ENCODE results near the gene DCTN4. TPM values are rescaled to one million over a fixed set of nuclear protein-coding genes. Genes with fewer than 3 reads are reported as not detected.
A peak's percentile ranks its signal among the peaks of the same experiment; 100 is the strongest.

The DCTN4 gene
- total and polyA plus RNA-seq, 2 of the 8 experiments (the other 6 are each of a cell fraction or from before 2014, with no cell fraction given) = 20.5 to 42.7 TPM

GRCh38 chr5:150758531-150759333, at the start of gene DCTN4 (continued):
- TF ChIP-seq TAF1 (IDR thresholded peaks at IDR 0.05; ENCODE audit: low read depth, low read length) = peak; percentile 96
- TF ChIP-seq NRF1 (IDR thresholded peaks at IDR 0.05; ENCODE audit: low read depth, low read length) = peak; percentile 67
- TF ChIP-seq CBX8 (IDR thresholded peaks at IDR 0.05; ENCODE audit: borderline replicate concordance, low read depth, low read length) = no peak
- TF ChIP-seq TCF12 (IDR thresholded peaks at IDR 0.05; ENCODE audit: low read depth, low read length) = no peak
- peak; percentile 75; the same call in 1 of the 2 replicates for TF ChIP-seq GTF2F1 (IDR thresholded peaks at IDR 0.05; ENCODE audit: borderline replicate concordance, low read depth, low read length)
- no peak for TF ChIP-seq CBX5 (IDR thresholded peaks at IDR 0.05; ENCODE audit: low read depth, low read length)
- no peak for TF ChIP-seq KDM1A (IDR thresholded peaks at IDR 0.05; ENCODE audit: borderline replicate concordance, low read length)
- TF ChIP-seq NANOG (IDR thresholded peaks at IDR 0.05; ENCODE audit: insufficient read depth, low read depth, low read length, poor library complexity, severe bottlenecking) = no peak
- no peak for TF ChIP-seq ZNF274 (IDR thresholded peaks at IDR 0.05; ENCODE audit: borderline replicate concordance, extremely low read depth, low read length)
- TF ChIP-seq RNF2 (IDR thresholded peaks at IDR 0.05; ENCODE audit: borderline replicate concordance, low read depth, low read length, missing control alignments, poor library complexity, severe bottlenecking) = no peak
- TF ChIP-seq POU5F1 (IDR thresholded peaks at IDR 0.05; ENCODE audit: low read depth, low read length) = no peak
- TF ChIP-seq SAP30 (IDR thresholded peaks at IDR 0.05; ENCODE audit: insufficient read depth, insufficient replicate concordance, low read length) = peak; percentile 50
- peak; percentile 86 for TF ChIP-seq PHF8 (conservative IDR thresholded peaks at IDR 0.05; ENCODE audit: low read depth, low read length)
- peak; percentile 99 for TF ChIP-seq ASH2L (IDR thresholded peaks at IDR 0.05; ENCODE audit: low read length)
- no peak for TF ChIP-seq SRF (IDR thresholded peaks at IDR 0.05; ENCODE audit: low read depth, low read length)
- TF ChIP-seq SUZ12 (IDR thresholded peaks at IDR 0.05; ENCODE audit: low read length) = no peak
- TF ChIP-seq SIX5 (IDR thresholded peaks at IDR 0.05; ENCODE audit: low read depth, low read length) = no peak
- peak; percentile 97 for TF ChIP-seq RBBP5 (IDR thresholded peaks at IDR 0.05; ENCODE audit: borderline replicate concordance, low read depth, low read length)
- TF ChIP-seq BCL11A (IDR thresholded peaks at IDR 0.05; ENCODE audit: low read depth in 2 of 2, low read length in 2 of 2) = no peak
- no peak for TF ChIP-seq CHD1 (IDR thresholded peaks at IDR 0.05; ENCODE audit: low read depth, low read length)
- peak; percentile 98 for TF ChIP-seq USF2 (IDR thresholded peaks at IDR 0.05; ENCODE audit: low read length)
- TF ChIP-seq TEAD4 (IDR thresholded peaks at IDR 0.05; ENCODE audit: low read depth, low read length) = peak; percentile 45; the same call in 1 of the 2 replicates
- peak; percentile 84 for TF ChIP-seq CHD2 (IDR thresholded peaks at IDR 0.05; ENCODE audit: low read length)

All from H1 (cell line).